IPS-15b (cell line): ENCODE measurements around the gene TCFL5.
"Not testable (repeated sequence)": the region's sequence is repeated elsewhere in the genome, so short reads cannot be mapped to it uniquely, and the experiment has no call there.

Source experiments
- H3K27me3 ChIP-seq: one replicate; pipeline ENCODE4 v1.6.1; 2013; ENCODE audit warnings: low read length; ENCODE audit not compliant: control insufficient read depth, insufficient read depth
- H3K36me3 ChIP-seq: one replicate; pipeline ENCODE4 v1.6.1; 2013; ENCODE audit warnings: low read length; ENCODE audit not compliant: control insufficient read depth, insufficient read depth
- H3K4me1 ChIP-seq: one replicate; pipeline ENCODE4 v1.6.1; 2013; ENCODE audit warnings: mild to moderate bottlenecking, low read length; ENCODE audit not compliant: control insufficient read depth, insufficient read depth
- H3K4me3 ChIP-seq: one replicate; pipeline ENCODE4 v1.5.1; 2013; ENCODE audit warnings: low read depth, low read length
- H3K9ac ChIP-seq: one replicate; pipeline ENCODE4 v1.6.1; 2013; ENCODE audit warnings: low read depth, mild to moderate bottlenecking, low read length
- H3K9me3 ChIP-seq: one replicate; pipeline ENCODE4 v1.6.1; 2013; ENCODE audit warnings: mild to moderate bottlenecking, low read length; ENCODE audit not compliant: control insufficient read depth, insufficient read depth

The TCFL5 gene

GRCh38 chr20:62876501-62876901, 14.9 kb upstream of the TCFL5 start:
- Histone ChIP-seq H3K9me3 (no peaks in the 10 kb centered on the region), H3K27me3 (no peaks in the 10 kb centered on the region), H3K4me1 (no peaks in the 10 kb centered on the region), H3K9ac (no peak overlapping the region), H3K36me3 (peaks cover 3% of the 10 kb centered on the region), H3K4me3 (no peak overlapping the region)

- Histone ChIP-seq H3K36me3 (no peaks in the 10 kb centered on the region), H3K4me1 (no peaks in the 10 kb centered on the region), H3K9me3 (no peaks in the 10 kb centered on the region), H3K4me3 (no peak overlapping the region), H3K9ac (no peak overlapping the region), H3K27me3 (no peaks in the 10 kb centered on the region)
Observed at GRCh38 chr20:62875419-62876361, 14.1 kb upstream of the TCFL5 start.

GRCh38 chr20:62874964-62875344, 13.3 kb upstream of the TCFL5 start:
- Histone ChIP-seq H3K9ac (no peak overlapping the region), H3K4me3 (no peak overlapping the region), H3K27me3 (no peaks in the 10 kb centered on the region), H3K4me1 (no peaks in the 10 kb centered on the region), H3K36me3 (no peaks in the 10 kb centered on the region), H3K9me3 (no peaks in the 10 kb centered on the region)

- H3K27me3 ChIP-seq, H3K4me3 ChIP-seq, H3K9me3 ChIP-seq, H3K4me1 ChIP-seq, H3K36me3 ChIP-seq, H3K9ac ChIP-seq: not testable (repeated sequence)
Observed at GRCh38 chr20:62873681-62874031, 12.0 kb upstream of the TCFL5 start.

GRCh38 chr20:62873280-62873679, 11.7 kb upstream of the TCFL5 start:
- H3K9me3 ChIP-seq = no peaks in the 10 kb centered on the region
- no peaks in the 10 kb centered on the region for H3K27me3 ChIP-seq
- no peaks in the 10 kb centered on the region for H3K4me1 ChIP-seq
- no peak overlapping the region for H3K4me3 ChIP-seq
- no peaks in the 10 kb centered on the region for H3K36me3 ChIP-seq
- no peak overlapping the region for H3K9ac ChIP-seq

- no peaks in the 10 kb centered on the region for H3K9me3 ChIP-seq
- no peaks in the 10 kb centered on the region for H3K36me3 ChIP-seq
- no peaks in the 10 kb centered on the region for H3K4me1 ChIP-seq
- H3K27me3 ChIP-seq = no peaks in the 10 kb centered on the region
- no peak overlapping the region for H3K9ac ChIP-seq
- H3K4me3 ChIP-seq = no peak overlapping the region
Observed at GRCh38 chr20:62872862-62873261, 11.2 kb upstream of the TCFL5 start.

- Histone ChIP-seq H3K9me3 (no peaks in the 10 kb centered on the region), H3K4me1 (no peaks in the 10 kb centered on the region), H3K27me3 (no peaks in the 10 kb centered on the region), H3K9ac (no peak overlapping the region), H3K36me3 (no peaks in the 10 kb centered on the region), H3K4me3 (no peak overlapping the region)
Observed at GRCh38 chr20:62872184-62872847, 10.7 kb upstream of the TCFL5 start.

GRCh38 chr20:62864207-62864606, 2.6 kb upstream of the TCFL5 start:
- Histone ChIP-seq H3K4me1 (peaks cover 6% of the 10 kb centered on the region), H3K4me3 (no peak overlapping the region), H3K36me3 (no peaks in the 10 kb centered on the region), H3K9me3 (no peaks in the 10 kb centered on the region), H3K9ac (no peak overlapping the region), H3K27me3 (no peaks in the 10 kb centered on the region)

- Histone ChIP-seq H3K36me3 (peaks cover 9% of the 10 kb centered on the region), H3K27me3 (no peaks in the 10 kb centered on the region), H3K9ac (no peak overlapping the region), H3K9me3 (no peaks in the 10 kb centered on the region), H3K4me1 (peaks cover 6% of the 10 kb centered on the region), H3K4me3 (peak overlapping the region; percentile 59)
Observed at GRCh38 chr20:62860924-62861691, 514 bp downstream of the TCFL5 start.

- H3K27me3 ChIP-seq = no peaks in the 10 kb centered on the region
- peaks cover 9% of the 10 kb centered on the region for H3K36me3 ChIP-seq
- H3K4me1 ChIP-seq = peaks cover 6% of the 10 kb centered on the region
- no peaks in the 10 kb centered on the region for H3K9me3 ChIP-seq
- peak overlapping the region; percentile 44 for H3K4me3 ChIP-seq
- peak overlapping the region; percentile 16 for H3K9ac ChIP-seq
Observed at GRCh38 chr20:62860391-62860923, 1.2 kb downstream of the TCFL5 start.

- Histone ChIP-seq H3K36me3 (peaks cover 10% of the 10 kb centered on the region), H3K4me1 (peaks cover 6% of the 10 kb centered on the region), H3K27me3 (no peaks in the 10 kb centered on the region), H3K9me3 (no peaks in the 10 kb centered on the region), H3K4me3 (peak overlapping the region; percentile 44), H3K9ac (no peak overlapping the region)
Observed at GRCh38 chr20:62859721-62860120, 1.9 kb downstream of the TCFL5 start.
